ENCODE data around the gene ACADM.
"Not testable (repeated sequence)": the region's sequence is repeated elsewhere in the genome, so short reads cannot be mapped to it uniquely, and the experiment has no call there.

The ACADM gene

GRCh38 chr1:75736016-75736415, 11.5 kb downstream of the ACADM start:
- no peak for DNase-seq (ENCODE audit: low read depth)

- no peak for DNase-seq (ENCODE audit: low read depth)
Measured at GRCh38 chr1:75742047-75742625, 17.6 kb downstream of the ACADM start.

DNA sequence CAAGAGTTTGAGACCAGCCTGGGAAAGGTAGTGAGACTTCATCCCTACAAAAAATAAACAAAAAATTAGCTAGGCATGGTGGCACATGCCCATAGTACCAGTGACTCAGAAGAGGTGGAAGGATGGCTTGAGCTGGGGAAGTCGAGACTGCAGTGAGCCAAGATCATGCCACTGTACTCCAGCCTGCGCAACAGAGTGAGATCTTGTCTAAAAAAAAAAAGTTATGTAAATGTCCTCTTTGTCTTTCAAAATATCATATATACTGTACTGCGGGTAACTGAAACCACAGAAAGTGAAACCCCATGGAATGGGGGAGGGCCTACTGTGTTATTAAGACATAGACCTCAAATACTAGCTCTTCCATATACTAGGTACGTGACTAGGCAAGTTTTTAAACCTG, 20.8 kb downstream of the ACADM start:
- no peak for DNase-seq (ENCODE audit: low read depth)

- DNase-seq (ENCODE audit: low read depth), result not testable (repeated sequence)
Measured at GRCh38 chr1:75757210-75757609, 32.7 kb downstream of the ACADM start.

DNA sequence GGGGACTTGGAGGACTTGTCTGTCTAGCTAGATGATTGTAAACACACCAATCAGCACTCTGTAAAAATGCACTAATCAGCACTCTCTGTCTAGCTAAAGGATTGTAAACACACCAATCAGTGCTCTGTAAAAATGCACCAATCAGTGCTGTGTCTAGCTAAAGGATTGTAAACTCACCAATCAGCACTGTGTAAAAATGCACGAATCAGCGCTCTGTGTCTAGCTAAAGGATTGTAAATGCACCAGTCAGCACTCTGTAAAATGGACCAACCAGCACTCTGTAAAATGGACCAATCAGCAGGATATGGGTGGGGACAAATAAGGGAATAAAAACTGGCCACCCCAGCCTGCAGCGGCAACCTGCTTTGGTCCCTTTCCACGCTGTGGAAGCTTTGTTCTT, 34.0 kb downstream of the ACADM start:
- not testable (repeated sequence) for DNase-seq (ENCODE audit: low read depth)

DNA sequence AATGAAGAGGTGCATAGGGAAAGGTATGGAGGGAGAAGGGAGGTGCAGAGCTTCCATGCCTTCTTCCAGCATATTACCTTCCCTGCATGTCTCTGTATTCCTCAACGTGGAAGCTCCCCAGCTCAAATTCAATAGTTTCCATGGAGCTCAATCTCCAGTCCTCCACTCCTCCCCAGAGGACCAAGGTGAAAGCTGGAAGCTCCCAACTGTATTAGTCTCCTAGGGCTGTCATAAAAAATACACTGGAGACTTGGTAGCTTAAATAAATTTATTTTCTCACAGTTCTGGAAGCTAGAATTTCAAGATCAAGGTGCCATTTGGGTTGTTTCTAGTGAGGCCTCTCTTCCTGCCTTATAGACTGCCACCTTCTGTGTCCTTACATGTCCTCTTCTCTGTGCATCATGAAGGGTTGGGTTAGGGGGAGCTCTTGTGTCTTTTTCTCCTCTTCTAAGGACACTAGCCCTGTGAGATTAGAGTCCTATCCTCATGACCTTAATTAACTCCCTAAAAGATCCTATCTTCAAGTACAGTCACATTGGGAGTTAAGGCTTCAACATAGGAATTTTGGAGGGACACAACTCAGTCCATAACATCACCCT, 39.6 kb downstream of the ACADM start:
- DNase-seq (ENCODE audit: low read depth), result no peak

GRCh38 chr1:75765697-75766355, 41.3 kb downstream of the ACADM start:
- DNase-seq (ENCODE audit: low read depth), result peak; percentile 33

- no peak for DNase-seq (ENCODE audit: low read depth)
Measured at GRCh38 chr1:75768016-75768415, 43.5 kb downstream of the ACADM start.

DNA sequence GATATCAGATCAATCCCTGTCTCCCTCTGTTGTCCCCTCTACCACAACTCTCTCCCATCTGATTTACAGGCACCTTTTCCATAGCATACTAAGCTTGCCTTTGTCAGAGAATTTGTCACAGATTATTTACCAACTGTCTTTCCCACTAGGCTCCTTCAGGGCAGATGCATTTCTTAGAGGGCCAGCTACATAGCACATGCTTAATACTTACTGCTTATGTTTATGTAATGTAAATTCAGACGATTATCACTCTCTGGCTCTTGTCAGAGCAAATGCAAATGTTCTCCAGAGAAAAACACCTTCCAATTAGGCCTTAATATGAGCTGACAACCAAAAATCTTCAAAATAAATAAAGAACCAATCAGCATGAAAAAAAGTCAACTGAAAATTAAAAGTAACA, 46.3 kb downstream of the ACADM start:
- no peak for DNase-seq (ENCODE audit: low read depth)

DNA sequence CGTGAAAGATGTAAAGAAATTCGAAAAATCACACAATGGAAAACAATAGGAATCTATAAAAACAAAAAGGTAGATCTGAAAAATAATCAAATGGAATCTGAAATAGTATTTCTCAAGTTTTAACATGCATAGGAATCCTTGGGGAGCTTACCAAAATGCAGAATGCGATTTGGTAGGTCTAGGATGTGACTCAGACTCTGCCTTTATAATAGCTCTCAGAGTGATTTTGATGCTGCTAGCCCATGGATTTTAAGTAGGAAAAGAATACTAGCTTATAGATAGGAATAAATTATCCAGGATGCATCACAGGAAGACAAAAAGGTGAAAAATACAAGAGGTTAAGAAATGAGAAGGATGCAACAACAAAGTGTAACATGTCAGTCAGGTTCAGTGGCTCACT, 47.5 kb downstream of the ACADM start:
- DNase-seq (ENCODE audit: low read depth), result no peak

GRCh38 chr1:75777812-75778211, 53.3 kb downstream of the ACADM start:
- not testable (repeated sequence) for DNase-seq (ENCODE audit: low read depth)

- not testable (repeated sequence) for DNase-seq (ENCODE audit: low read depth)
Measured at GRCh38 chr1:75778694-75779093, 54.2 kb downstream of the ACADM start.

DNA sequence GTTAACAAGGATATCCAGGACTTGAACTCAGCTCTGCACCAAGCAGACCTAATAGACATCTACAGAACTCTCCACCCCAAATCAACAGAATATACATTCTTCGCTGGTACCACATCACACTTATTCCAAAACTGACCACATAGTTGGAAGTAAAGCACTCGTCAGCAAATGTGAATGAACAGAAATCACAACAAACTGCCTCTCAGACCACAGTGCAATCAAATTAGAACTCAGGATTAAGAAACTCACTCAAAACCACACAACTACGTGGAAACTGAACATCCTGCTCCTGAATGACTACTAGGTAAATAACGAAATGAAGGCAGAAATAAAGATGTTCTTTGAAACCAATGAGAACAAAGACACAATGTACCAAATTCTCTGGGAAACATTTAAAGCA, 55.7 kb downstream of the ACADM start:
- DNase-seq (ENCODE audit: low read depth), result not testable (repeated sequence)

DNA sequence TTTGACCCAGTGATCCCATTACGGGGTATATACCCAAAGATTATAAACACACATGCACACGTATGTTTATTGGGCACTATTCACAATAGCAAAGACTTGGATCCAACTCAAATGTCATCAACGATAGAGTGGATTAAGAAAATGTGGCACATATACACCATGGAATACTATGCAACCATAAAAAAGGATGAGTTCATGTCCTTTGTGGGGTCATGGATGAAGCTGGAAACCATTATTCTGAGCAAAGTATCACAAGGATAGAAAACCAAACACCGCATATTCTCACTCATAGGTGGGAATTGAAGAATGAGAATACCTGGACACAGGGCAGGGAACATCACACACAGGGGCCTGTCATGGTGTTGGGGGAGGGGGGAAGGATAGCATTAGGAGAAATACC, 59.4 kb downstream of the ACADM start:
- DNase-seq (ENCODE audit: low read depth), result not testable (repeated sequence)

DNA sequence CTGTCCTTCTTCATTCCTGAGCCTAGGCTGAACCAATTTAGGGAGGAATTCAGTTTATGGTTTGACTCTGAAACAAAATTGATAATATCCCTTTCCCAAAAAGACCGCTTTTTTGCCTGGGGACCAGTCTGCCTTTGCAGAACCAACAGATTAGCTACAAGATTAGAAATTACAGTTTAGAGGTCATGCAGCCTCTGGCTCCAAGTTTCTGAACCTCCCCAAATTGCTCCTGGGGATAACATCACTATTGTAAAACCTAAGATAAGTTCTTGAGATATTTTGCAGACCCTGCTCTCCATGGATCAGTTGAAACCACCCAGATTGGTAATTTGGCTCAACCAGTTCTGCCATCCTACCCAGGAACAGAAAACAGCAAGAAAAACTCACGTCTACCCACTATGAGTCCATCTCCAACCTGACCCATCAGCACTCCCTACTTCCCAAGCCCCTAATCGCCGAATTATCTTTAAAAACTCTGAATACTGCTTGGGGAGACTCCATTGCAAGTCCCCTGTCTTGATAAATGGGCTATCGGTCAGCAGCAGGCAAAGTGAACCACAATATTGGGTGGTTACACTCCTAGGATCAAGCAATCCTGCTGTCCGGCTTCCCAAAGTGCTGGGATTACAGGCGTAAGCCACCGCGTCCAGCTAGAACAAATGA, 60.9 kb downstream of the ACADM start:
- no peak for DNase-seq (ENCODE audit: low read depth)

DNA sequence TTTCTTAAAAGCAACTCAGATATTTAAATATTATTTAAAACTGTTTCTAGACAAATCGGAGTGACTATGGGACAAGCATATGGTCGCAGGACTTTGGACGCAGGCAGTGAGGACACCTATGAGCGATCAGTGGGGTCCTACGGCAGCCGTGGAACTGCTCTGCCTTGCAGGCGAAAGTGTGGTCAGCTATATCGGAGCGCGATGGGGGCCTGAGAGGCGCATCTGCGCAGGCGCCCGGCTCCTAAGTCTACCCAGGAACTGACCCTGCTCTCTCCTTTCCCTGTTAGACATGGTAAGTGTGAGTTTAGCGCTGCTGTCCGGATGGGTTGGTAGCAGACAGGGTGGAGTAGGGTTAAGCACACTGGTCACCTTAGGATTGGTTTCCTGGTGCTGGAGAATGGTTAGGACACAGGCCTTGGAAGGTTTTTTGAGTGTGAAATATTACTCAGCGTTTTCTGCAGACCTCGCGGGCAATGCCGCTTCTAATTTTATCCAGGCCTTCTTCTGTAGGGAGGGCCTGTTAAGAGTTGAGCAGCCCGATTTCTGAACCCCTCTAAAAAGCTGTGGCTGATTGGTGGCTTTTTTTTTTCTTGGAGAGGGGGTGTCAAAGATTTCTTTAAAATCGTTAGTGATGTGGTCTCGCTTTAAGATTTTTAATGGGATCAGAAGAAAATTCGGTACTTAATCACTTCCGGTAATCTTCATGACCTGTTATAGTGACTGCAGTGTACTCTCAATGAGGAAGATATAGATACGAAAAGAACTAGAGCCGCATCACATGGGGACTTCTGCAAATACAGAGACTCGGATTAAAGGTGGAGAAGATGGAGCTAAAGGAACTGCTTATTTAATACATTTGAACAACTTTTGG, 61.7 kb downstream of the ACADM start, which contains the start of gene RABGGTB:
TSS of gene RABGGTB (plus strand) at position 274 of the 871 bp plus-strand sequence. CDS start at position 290, 16 bp downstream.
- DNase-seq (ENCODE audit: low read depth), result peak; percentile 91

- DNase-seq (ENCODE audit: low read depth), result no peak
Measured at GRCh38 chr1:75786901-75787493, 62.5 kb downstream of the ACADM start.

DNA sequence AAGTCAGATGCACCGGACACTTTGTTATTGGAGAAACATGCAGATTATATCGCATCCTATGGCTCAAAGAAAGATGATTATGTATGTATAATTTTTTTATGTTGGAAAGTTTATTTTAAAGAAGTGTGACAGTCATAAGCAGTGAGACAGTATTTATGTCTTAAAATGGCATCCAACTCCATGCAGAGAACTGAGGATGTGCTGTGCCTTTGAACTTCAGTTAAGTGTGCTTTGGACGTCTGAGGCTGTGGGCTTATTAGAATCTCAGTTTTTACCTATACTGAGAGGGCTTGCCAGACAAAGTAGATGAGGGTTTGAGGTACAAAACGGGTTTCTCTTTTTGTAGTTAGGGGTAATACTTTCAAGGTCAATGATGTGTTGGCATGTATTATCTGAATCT, 63.0 kb downstream of the ACADM start:
- no peak for DNase-seq (ENCODE audit: low read depth)

DNA sequence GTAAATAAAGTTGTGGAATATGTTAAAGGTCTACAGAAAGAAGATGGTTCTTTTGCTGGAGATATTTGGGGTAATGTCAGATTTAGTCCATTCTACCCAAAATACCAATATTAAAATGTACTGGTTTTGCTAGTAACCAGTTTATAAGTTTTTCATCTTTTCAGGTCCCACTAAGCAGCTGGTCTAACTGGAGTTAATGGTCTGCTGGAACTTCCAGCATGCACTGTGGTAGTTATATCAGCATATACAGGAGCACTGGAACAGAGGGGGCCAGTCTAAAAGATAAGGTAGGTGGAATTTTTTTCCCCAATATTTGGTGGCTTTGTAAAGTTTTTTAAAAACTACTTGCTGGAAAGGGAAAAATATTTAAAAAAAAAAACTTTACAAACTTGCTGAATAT, 65.5 kb downstream of the ACADM start:
- DNase-seq (ENCODE audit: low read depth), result no peak

GRCh38 chr1:75791022-75791421, 66.5 kb downstream of the ACADM start:
- no peak for DNase-seq (ENCODE audit: low read depth)

DNA sequence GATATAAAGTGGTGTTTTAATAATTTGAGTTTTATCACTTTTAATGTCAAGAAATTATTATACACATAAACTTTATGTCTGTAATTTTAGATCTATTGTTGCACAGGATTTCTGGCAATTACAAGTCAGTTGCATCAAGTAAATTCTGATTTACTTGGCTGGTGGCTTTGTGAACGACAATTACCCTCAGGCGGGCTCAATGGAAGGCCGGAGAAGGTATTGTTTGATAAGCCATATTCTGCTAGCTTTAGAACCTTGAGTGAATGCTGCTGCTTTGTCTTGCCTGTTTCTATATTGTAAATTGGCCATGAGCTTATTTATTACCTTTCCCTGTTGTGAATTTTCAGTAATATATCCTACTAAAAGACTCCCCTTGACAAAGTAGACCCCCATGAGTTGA, 67.6 kb downstream of the ACADM start:
- no peak for DNase-seq (ENCODE audit: low read depth)

DNA sequence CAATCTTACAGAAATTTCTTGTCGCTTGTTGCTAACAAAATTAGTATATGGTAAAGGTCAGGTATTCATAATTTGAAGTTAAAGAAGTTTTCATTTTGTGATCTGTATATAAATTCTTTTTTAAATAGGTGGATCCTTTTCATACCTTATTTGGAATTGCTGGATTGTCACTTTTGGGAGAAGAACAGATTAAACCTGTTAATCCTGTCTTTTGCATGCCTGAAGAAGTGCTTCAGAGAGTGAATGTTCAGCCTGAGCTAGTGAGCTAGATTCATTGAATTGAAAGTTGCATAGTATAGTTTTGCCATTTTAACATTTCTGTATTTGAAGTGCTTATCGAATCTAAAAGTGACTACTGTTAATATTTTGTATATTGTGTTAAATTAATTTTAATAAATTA, 69.9 kb downstream of the ACADM start:
- no peak for DNase-seq (ENCODE audit: low read depth)

Data from GM04504 (cell line).